ENCODE results near the gene AEBP1.

The AEBP1 gene

DNA sequence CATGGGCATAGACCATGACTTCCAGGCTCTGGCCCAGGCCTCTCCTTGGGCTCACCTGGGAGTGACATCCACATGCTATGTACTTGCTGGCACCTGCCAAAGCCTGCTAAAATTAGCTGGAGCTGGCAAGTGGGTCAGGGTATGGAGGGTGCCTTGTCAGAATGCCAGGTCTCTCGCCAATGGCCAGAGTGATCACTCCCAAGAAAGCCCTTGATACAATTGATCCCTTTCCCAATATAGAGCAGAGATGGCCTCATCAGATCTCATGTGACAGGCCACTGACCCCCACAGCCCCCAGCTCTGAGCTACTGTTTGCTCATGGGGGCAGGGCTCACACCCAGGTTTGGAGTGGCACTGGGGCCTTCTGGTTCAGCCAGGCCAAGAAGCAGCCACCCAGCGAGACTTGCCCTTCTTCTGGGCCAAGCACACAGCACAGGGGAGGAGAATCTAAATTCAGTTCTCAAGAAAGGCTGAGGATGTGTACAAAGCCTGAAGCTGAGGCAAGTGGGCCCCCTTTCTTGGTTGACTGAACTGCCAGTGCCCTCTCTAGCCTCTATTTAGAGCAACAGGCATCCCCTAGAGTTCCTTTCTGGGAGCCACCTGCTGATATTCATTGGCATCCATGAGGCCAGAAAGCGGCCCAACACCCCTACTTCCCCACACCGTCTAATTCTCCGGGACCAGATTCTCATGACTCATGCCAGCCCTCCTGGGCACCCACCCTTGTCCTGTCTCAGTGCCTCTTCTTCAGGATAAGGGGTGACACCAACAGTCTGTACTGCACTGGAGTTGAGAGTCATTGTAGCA is 55.9 kb downstream of the AEBP1 start:
- H3K27ac Mint-ChIP-seq, result no peak overlapping the region
- H3K36me3 Mint-ChIP-seq (ENCODE audit: low read depth), result peaks cover 4% of the 10 kb centered on the region
- TF ChIP-seq, protein P1, sequence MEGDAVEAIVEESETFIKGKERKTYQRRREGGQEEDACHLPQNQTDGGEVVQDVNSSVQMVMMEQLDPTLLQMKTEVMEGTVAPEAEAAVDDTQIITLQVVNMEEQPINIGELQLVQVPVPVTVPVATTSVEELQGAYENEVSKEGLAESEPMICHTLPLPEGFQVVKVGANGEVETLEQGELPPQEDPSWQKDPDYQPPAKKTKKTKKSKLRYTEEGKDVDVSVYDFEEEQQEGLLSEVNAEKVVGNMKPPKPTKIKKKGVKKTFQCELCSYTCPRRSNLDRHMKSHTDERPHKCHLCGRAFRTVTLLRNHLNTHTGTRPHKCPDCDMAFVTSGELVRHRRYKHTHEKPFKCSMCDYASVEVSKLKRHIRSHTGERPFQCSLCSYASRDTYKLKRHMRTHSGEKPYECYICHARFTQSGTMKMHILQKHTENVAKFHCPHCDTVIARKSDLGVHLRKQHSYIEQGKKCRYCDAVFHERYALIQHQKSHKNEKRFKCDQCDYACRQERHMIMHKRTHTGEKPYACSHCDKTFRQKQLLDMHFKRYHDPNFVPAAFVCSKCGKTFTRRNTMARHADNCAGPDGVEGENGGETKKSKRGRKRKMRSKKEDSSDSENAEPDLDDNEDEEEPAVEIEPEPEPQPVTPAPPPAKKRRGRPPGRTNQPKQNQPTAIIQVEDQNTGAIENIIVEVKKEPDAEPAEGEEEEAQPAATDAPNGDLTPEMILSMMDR (IDR thresholded peaks at IDR 0.05; ENCODE audit: unreplicated experiment in 3 of 3), result no peak
- peaks cover 9% of the 10 kb centered on the region for H3K9me3 Mint-ChIP-seq
- no peaks in the 10 kb centered on the region for H3K4me1 Mint-ChIP-seq
- peaks cover 3% of the 10 kb centered on the region for H3K27me3 Mint-ChIP-seq (ENCODE audit: low read depth)
- no peak overlapping the region for H3K4me3 Mint-ChIP-seq

DNA sequence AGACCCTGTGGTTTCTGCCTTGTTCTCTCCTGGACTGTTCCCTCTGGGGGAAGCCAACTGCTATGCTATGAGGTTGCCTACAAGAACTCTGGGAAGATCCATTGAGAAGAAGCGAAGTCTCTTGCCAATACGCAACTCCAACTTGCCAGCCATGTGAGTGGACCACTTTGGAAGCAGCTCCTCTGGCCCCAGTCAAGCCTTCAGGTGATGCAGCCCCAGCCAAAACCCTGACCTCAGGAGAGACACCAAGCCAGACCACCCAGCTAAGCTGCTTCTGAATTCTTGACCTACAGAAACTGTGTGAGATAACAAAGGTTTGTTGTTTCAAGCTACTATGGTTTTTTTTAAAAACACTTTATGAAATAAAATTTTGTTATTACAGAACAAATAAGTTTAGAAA is 57.2 kb downstream of the AEBP1 start:
- no peaks in the 10 kb centered on the region for H3K4me1 Mint-ChIP-seq
- peaks cover 9% of the 10 kb centered on the region for H3K9me3 Mint-ChIP-seq
- no peak overlapping the region for H3K4me3 Mint-ChIP-seq
- TF ChIP-seq, protein P1 (IDR thresholded peaks at IDR 0.05; ENCODE audit: unreplicated experiment in 3 of 3), result no peak
- peaks cover 4% of the 10 kb centered on the region for H3K36me3 Mint-ChIP-seq (ENCODE audit: low read depth)
- no peak overlapping the region for H3K27ac Mint-ChIP-seq
- H3K27me3 Mint-ChIP-seq (ENCODE audit: low read depth), result peaks cover 9% of the 10 kb centered on the region

- peaks cover 4% of the 10 kb centered on the region for H3K36me3 Mint-ChIP-seq (ENCODE audit: low read depth)
- no peak overlapping the region for H3K4me3 Mint-ChIP-seq
- H3K27me3 Mint-ChIP-seq (ENCODE audit: low read depth), result peaks cover 9% of the 10 kb centered on the region
- peaks cover 9% of the 10 kb centered on the region for H3K9me3 Mint-ChIP-seq
- TF ChIP-seq, protein P1 (IDR thresholded peaks at IDR 0.05; ENCODE audit: unreplicated experiment in 3 of 3), result no peak
- no peak overlapping the region for H3K27ac Mint-ChIP-seq
- H3K4me1 Mint-ChIP-seq, result no peaks in the 10 kb centered on the region
These were observed 58.0 kb downstream of the AEBP1 start for GRCh38 chr7:44162179-44162578.

GRCh38 chr7:44162785-44163395 is 58.7 kb downstream of the AEBP1 start:
- Mint-ChIP-seq H3K9me3 (peaks cover 9% of the 10 kb centered on the region), H3K4me3 (no peak overlapping the region), H3K4me1 (no peaks in the 10 kb centered on the region), H3K27me3 (ENCODE audit: low read depth) (peaks cover 9% of the 10 kb centered on the region), H3K27ac (no peak overlapping the region), H3K36me3 (ENCODE audit: low read depth) (peaks cover 4% of the 10 kb centered on the region)
- TF ChIP-seq, protein P1 (IDR thresholded peaks at IDR 0.05; ENCODE audit: unreplicated experiment in 3 of 3), result no peak

GRCh38 chr7:44163591-44163990 is 59.4 kb downstream of the AEBP1 start:
- H3K27ac Mint-ChIP-seq, result no peak overlapping the region
- H3K9me3 Mint-ChIP-seq, result peaks cover 9% of the 10 kb centered on the region
- TF ChIP-seq, protein P1 (IDR thresholded peaks at IDR 0.05; ENCODE audit: unreplicated experiment in 3 of 3), result no peak
- peaks cover 9% of the 10 kb centered on the region for H3K27me3 Mint-ChIP-seq (ENCODE audit: low read depth)
- H3K36me3 Mint-ChIP-seq (ENCODE audit: low read depth), result peaks cover 4% of the 10 kb centered on the region
- H3K4me3 Mint-ChIP-seq, result no peak overlapping the region
- H3K4me1 Mint-ChIP-seq, result no peaks in the 10 kb centered on the region
